ENCODE data around the gene OR4F6.

DNA sequence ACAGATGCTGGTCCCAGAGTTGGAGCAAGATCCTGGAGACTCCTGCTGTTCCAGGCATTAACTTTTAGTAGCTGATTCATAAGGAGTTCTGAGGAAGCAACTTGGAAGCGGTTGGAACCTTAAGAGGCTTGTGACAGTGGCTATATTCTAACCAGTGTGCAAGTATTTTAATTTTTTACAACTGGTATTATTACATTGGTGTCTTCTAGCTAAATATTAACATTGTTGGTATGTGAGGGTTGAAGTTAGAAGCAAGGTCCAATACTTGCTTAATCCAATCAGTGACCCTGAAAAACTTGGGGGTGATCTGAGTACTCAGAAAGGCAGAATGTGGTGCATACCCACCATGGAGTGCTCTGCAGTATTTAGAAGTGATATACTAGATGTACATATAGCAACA lies 7.1 kb downstream of the OR4F6 start:
- TF ChIP-seq POLR2A (IDR thresholded peaks at IDR 0.05; ENCODE audit: low read length): no peak
- no peak for TF ChIP-seq GATA1 (IDR thresholded peaks at IDR 0.05; ENCODE audit: low read depth, low read length)
